HepG2 (cell line): ENCODE data around the gene RGS19. TPM values are rescaled to one million over a fixed set of nuclear protein-coding genes. Genes with fewer than 3 reads are reported as not detected.

Experiments used
- BRCA1 ChIP-seq: sonication (generic); formaldehyde crosslinking; IDR thresholded peaks from 2 replicates; pipeline ENCODE4 v1.4.0; 2020; ENCODE audit warnings: missing genetic modification reagents
- EP300 ChIP-seq, 3 experiments: sonication (generic) in 1 of 3; formaldehyde crosslinking in 1 of 3; IDR thresholded peaks; 2 replicates each; pipeline versions ENCODE4 v1.5.1 to v1.6.1; 2011 to 2020; ENCODE audit warnings: low read depth in 2 of 3, low read length in 2 of 3, borderline replicate concordance in 1 of 3, improper control_type of control experiment in 1 of 3, mild to moderate bottlenecking in 1 of 3, missing genetic modification reagents in 1 of 3, moderate library complexity in 1 of 3
- KAT2B ChIP-seq: fragments of 150-350 bp; IDR thresholded peaks from 2 replicates; pipeline ENCODE4 v1.6.1; 2014; ENCODE audit warnings: low read depth, low read length, borderline replicate concordance
- MIER2 ChIP-seq: IDR thresholded peaks from 2 replicates; pipeline ENCODE4 v1.6.1; 2016; ENCODE audit warnings: missing biosample characterization, missing genetic modification reagents
- NR2F2 ChIP-seq: IDR thresholded peaks from 2 replicates; pipeline ENCODE4 v1.6.1; 2012; ENCODE audit warnings: low read depth, inconsistent platforms, borderline replicate concordance
- PRDM4 ChIP-seq: sonication (generic); formaldehyde crosslinking; IDR thresholded peaks from 2 replicates; pipeline ENCODE4 v1.9.0; 2021; ENCODE audit warnings: missing genetic modification reagents, borderline replicate concordance
- RARG ChIP-seq: sonication (generic); formaldehyde crosslinking; IDR thresholded peaks from 2 replicates; pipeline ENCODE4 v1.4.0; 2020; ENCODE audit warnings: low read depth, mild to moderate bottlenecking, missing genetic modification reagents
- TEF ChIP-seq: sonication (generic); formaldehyde crosslinking; IDR thresholded peaks from 2 replicates; pipeline ENCODE4 v1.5.0; 2020; ENCODE audit warnings: missing genetic modification reagents
- XBP1 ChIP-seq: sonication (generic); formaldehyde crosslinking; IDR thresholded peaks from 2 replicates; pipeline ENCODE4 v1.5.0; 2020; ENCODE audit warnings: missing genetic modification reagents
- ZBED4 ChIP-seq: sonication (generic); formaldehyde crosslinking; IDR thresholded peaks from 2 replicates; pipeline ENCODE4 v1.4.0; 2020; ENCODE audit warnings: missing genetic modification reagents, borderline replicate concordance
- ZNF292 ChIP-seq: sonication (generic); formaldehyde crosslinking; IDR thresholded peaks from 2 replicates; pipeline ENCODE4 v1.8.1; 2022; ENCODE audit warnings: mild to moderate bottlenecking, low read depth, missing genetic modification reagents, borderline replicate concordance
- ZNF879 ChIP-seq: sonication (generic); formaldehyde crosslinking; IDR thresholded peaks from 2 replicates; pipeline ENCODE4 v1.8.1; 2023; ENCODE audit warnings: missing genetic modification reagents
- polyA plus RNA-seq, 8 experiments: library from polyadenylated mRNA; depleted of rRNA in 3 of 8; stranded (reverse) in 7 of 8; unstranded in 1 of 8; fragments of >200 nt; fragmentation: Illumina TruSeq in 4 of 8; extraction: Trizol in 4 of 8; gene quantifications; 2 replicates each; pipeline versions ENCODE4 v1.2.1 to v1.2.3, GENCODE V29; 2011 to 2016; ENCODE audit warnings: low read depth in 4 of 8, missing spikeins in 1 of 8, mixed read lengths in 1 of 8; ENCODE audit not compliant: insufficient read depth in 1 of 8
- total RNA-seq, 5 experiments: library from RNA; depleted of rRNA; stranded (reverse); fragments of >200 nt; fragmentation: Illumina TruSeq; extraction: Trizol; gene quantifications; 2 replicates each; pipeline ENCODE4 v1.2.3, GENCODE V29; 2016; ENCODE audit warnings: low read depth in 1 of 5
- TF ChIP-seq, protein P1 (sequence below): sonication (generic); formaldehyde crosslinking; IDR thresholded peaks from 2 replicates; pipeline ENCODE4 v1.9.0; 2021; ENCODE audit warnings: missing genetic modification reagents, borderline replicate concordance
- TF ChIP-seq, protein P2 (sequence below), 2 experiments: sonication (generic) in 1 of 2; formaldehyde crosslinking in 1 of 2; IDR thresholded peaks; 2 replicates each; pipeline versions ENCODE4 v1.5.1 to v1.6.1; 2011 to 2020; ENCODE audit warnings: borderline replicate concordance in 1 of 2, low read depth in 1 of 2, low read length in 1 of 2, mild to moderate bottlenecking in 1 of 2, missing genetic modification reagents in 1 of 2, moderate library complexity in 1 of 2

RGS19 gene
- total and polyA plus RNA-seq, 2 of the 13 experiments (the other 11 are each of a cell fraction or from before 2014, with no cell fraction given): 10.7 to 11.9 TPM

- TF ChIP-seq EP300 (IDR thresholded peaks at IDR 0.05; ENCODE audit: low read depth in 2 of 2, low read length in 2 of 2): peak; percentile 5 to 92; a peak in 3 of 4 replicates
- TF ChIP-seq EP300 (CRISPR knock-in tag; IDR thresholded peaks at IDR 0.05; ENCODE audit: borderline replicate concordance): peak; percentile 53; the same call in 1 of the 2 replicates
- TF ChIP-seq ZNF879 (CRISPR knock-in tag): 0 out of 2 replicates have a peak, but pooled peaks have one; percentile 50
- no peak for TF ChIP-seq RARG
- peak; percentile 90 for TF ChIP-seq MIER2
- TF ChIP-seq, protein P1, sequence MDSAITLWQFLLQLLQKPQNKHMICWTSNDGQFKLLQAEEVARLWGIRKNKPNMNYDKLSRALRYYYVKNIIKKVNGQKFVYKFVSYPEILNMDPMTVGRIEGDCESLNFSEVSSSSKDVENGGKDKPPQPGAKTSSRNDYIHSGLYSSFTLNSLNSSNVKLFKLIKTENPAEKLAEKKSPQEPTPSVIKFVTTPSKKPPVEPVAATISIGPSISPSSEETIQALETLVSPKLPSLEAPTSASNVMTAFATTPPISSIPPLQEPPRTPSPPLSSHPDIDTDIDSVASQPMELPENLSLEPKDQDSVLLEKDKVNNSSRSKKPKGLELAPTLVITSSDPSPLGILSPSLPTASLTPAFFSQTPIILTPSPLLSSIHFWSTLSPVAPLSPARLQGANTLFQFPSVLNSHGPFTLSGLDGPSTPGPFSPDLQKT (CRISPR knock-in tag): no peak
- TF ChIP-seq, protein P2, sequence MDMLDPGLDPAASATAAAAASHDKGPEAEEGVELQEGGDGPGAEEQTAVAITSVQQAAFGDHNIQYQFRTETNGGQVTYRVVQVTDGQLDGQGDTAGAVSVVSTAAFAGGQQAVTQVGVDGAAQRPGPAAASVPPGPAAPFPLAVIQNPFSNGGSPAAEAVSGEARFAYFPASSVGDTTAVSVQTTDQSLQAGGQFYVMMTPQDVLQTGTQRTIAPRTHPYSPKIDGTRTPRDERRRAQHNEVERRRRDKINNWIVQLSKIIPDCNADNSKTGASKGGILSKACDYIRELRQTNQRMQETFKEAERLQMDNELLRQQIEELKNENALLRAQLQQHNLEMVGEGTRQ (IDR thresholded peaks at IDR 0.05; ENCODE audit: low read depth, low read length): no peak
- TF ChIP-seq, protein P2 (CRISPR knock-in tag; IDR thresholded peaks at IDR 0.05; ENCODE audit: borderline replicate concordance): no peak; the same call in 1 of the 2 replicates
- TF ChIP-seq BRCA1 (CRISPR knock-in tag): no peak
- 0 out of 2 replicates have a peak, but pooled peaks have one; percentile 73 for TF ChIP-seq NR2F2
- TF ChIP-seq XBP1 (CRISPR knock-in tag): no peak
- TF ChIP-seq PRDM4 (CRISPR knock-in tag): no peak
- TF ChIP-seq TEF (CRISPR knock-in tag): no peak
- TF ChIP-seq KAT2B: no peak
- TF ChIP-seq ZBED4: peak; percentile 4; the same call in 1 of the 2 replicates
- peak; percentile 45; the same call in 1 of the 2 replicates for TF ChIP-seq ZNF292 (CRISPR knock-in tag)
Measured at GRCh38 chr20:64024141-64024990, 55.0 kb downstream of the RGS19 start (continued).
